ENCODE results near the gene LPAR2.
"Not testable (repeated sequence)": the region's sequence is repeated elsewhere in the genome, so short reads cannot be mapped to it uniquely, and the experiment has no call there.

Gene LPAR2

GRCh38 chr19:19631346-19631745 lies 3.3 kb upstream of the LPAR2 start:
- DNase-seq (ENCODE audit: low spot score) = no peak

- DNase-seq (ENCODE audit: low spot score) = no peak
Observed at GRCh38 chr19:19630426-19630825, 2.4 kb upstream of the LPAR2 start.

GRCh38 chr19:19630062-19630414 lies 2.0 kb upstream of the LPAR2 start:
- DNase-seq (ENCODE audit: low spot score) = no peak

- no peak for DNase-seq (ENCODE audit: low spot score)
Observed at GRCh38 chr19:19628501-19629134, 598 bp upstream of the LPAR2 start.

- peak; percentile 5 for DNase-seq (ENCODE audit: low spot score)
Observed at GRCh38 chr19:19626516-19627472, 1.2 kb downstream of the LPAR2 start.

- no peak for DNase-seq (ENCODE audit: low spot score)
Observed at GRCh38 chr19:19624032-19624570, 3.9 kb downstream of the LPAR2 start.

GRCh38 chr19:19623383-19623782 lies 4.6 kb downstream of the LPAR2 start:
- DNase-seq (ENCODE audit: low spot score) = no peak

GRCh38 chr19:19619849-19620210 lies 8.2 kb downstream of the LPAR2 start:
- no peak for DNase-seq (ENCODE audit: low spot score)

- DNase-seq (ENCODE audit: low spot score) = peak; percentile 13
Observed at GRCh38 chr19:19619181-19619848, 8.7 kb downstream of the LPAR2 start.

- peak; percentile 98 for DNase-seq (ENCODE audit: low spot score)
Observed at GRCh38 chr19:19618219-19619051, 9.6 kb downstream of the LPAR2 start, which contains the start of gene PBX4. TSS of gene PBX4 (minus strand) at chr19:19618687. CDS start at chr19:19618629, 58 bp downstream.

- DNase-seq (ENCODE audit: low spot score) = no peak
Observed at GRCh38 chr19:19615086-19615485, 12.9 kb downstream of the LPAR2 start.

- DNase-seq (ENCODE audit: low spot score) = no peak
Observed at GRCh38 chr19:19613506-19613905, 14.5 kb downstream of the LPAR2 start.

GRCh38 chr19:19610376-19611202 lies 17.4 kb downstream of the LPAR2 start:
- no peak for DNase-seq (ENCODE audit: low spot score)

- DNase-seq (ENCODE audit: low spot score) = not testable (repeated sequence)
Observed at GRCh38 chr19:19606686-19607085, 21.3 kb downstream of the LPAR2 start.

- DNase-seq (ENCODE audit: low spot score) = no peak
Observed at GRCh38 chr19:19606021-19606420, 22.0 kb downstream of the LPAR2 start.

GRCh38 chr19:19602713-19603324 lies 25.2 kb downstream of the LPAR2 start:
- no peak for DNase-seq (ENCODE audit: low spot score)

GRCh38 chr19:19602136-19602712 lies 25.8 kb downstream of the LPAR2 start:
- no peak for DNase-seq (ENCODE audit: low spot score)

GRCh38 chr19:19600793-19601330 lies 27.2 kb downstream of the LPAR2 start:
- no peak for DNase-seq (ENCODE audit: low spot score)

GRCh38 chr19:19598728-19599451 lies 29.1 kb downstream of the LPAR2 start:
- not testable (repeated sequence) for DNase-seq (ENCODE audit: low spot score)

All from AG08396 (cell line).